PC-3 (cell line): Measurements from ENCODE around the gene OMG. TPM values are rescaled to one million over a fixed set of nuclear protein-coding genes. Genes with fewer than 3 reads are reported as not detected.

Experiments used
- ATAC-seq: fragments of 200-7000 bp; cut with Tn5 transposase; 2 replicates; pipeline ENCODE4 v1.9.1; 2020; ENCODE audit warnings: mild to moderate bottlenecking, moderate library complexity
- BruUV-seq: library from RNA; stranded (reverse); fragments of 400-500 nt; replicated peaks from 2 replicates; lab custom pipeline; 2021; lab: Mats Ljungman, UMichigan
- CTCF ChIA-PET: fragments of 300-600 bp; sonication (Branson Sonifier 250); formaldehyde crosslinking; loops from one replicate; lab custom pipeline; 2022; ENCODE audit warnings: antibody characterized with exemption; lab: Charles Lee
- POLR2A ChIA-PET: fragments of 300-600 bp; sonication (Branson Sonifier 250); formaldehyde crosslinking; loops from one replicate; lab custom pipeline; 2022; ENCODE audit warnings: antibody characterized with exemption; ENCODE audit not compliant: unreplicated experiment; lab: Charles Lee
- DNase-seq: peaks from one replicate; pipeline ENCODE4 v3.0.0-alpha.2; 2015
- H2AFZ ChIP-seq: fragments of 300-600 bp; sonication (generic); 2 replicates; pipeline ENCODE4 v1.6.0; 2016; ENCODE audit warnings: antibody characterized with exemption, low read length
- H3F3A ChIP-seq: fragments of 300-600 bp; sonication (generic); one replicate; pipeline ENCODE4 v1.6.0; 2017; ENCODE audit warnings: antibody characterized with exemption, low read length, control low read depth, mild to moderate bottlenecking; ENCODE audit not compliant: unreplicated experiment
- H3K27ac ChIP-seq: fragments of 300-600 bp; sonication (generic); 2 replicates; pipeline ENCODE4 v1.5.1; 2016; ENCODE audit warnings: mild to moderate bottlenecking, low read length
- H3K27me3 ChIP-seq: fragments of 300-600 bp; sonication (generic); 2 replicates; pipeline ENCODE4 v1.6.1; 2016; ENCODE audit warnings: low read length, mixed read lengths
- H3K36me3 ChIP-seq: fragments of 300-600 bp; sonication (generic); 2 replicates; pipeline ENCODE4 v1.6.1; 2016; ENCODE audit warnings: low read depth, mixed run types, low read length, mixed read lengths
- H3K4me1 ChIP-seq: fragments of 300-600 bp; sonication (generic); 2 replicates; pipeline ENCODE4 v1.5.1; 2016; ENCODE audit warnings: low read length; ENCODE audit not compliant: insufficient read depth
- H3K4me2 ChIP-seq: fragments of 300-600 bp; sonication (generic); 2 replicates; pipeline ENCODE4 v1.6.0; 2016; ENCODE audit warnings: low read length
- H3K4me3 ChIP-seq: fragments of 300-600 bp; sonication (generic); 2 replicates; pipeline ENCODE4 v1.5.1; 2016; ENCODE audit warnings: mild to moderate bottlenecking, low read length, mixed read lengths
- H3K79me2 ChIP-seq: fragments of 300-600 bp; sonication (generic); 2 replicates; pipeline ENCODE4 v1.6.1; 2017; ENCODE audit warnings: low read length, mixed read lengths
- H3K9ac ChIP-seq: fragments of 300-600 bp; sonication (generic); 2 replicates; pipeline ENCODE4 v1.6.0; 2016; ENCODE audit warnings: mild to moderate bottlenecking, low read length
- H3K9me2 ChIP-seq: fragments of 300-600 bp; sonication (generic); replicated peaks from 2 replicates; pipeline ENCODE4 v1.6.1; 2016; ENCODE audit warnings: mixed run types, low read length, mixed read lengths
- H3K9me3 ChIP-seq: fragments of 300-600 bp; sonication (generic); 2 replicates; pipeline ENCODE4 v1.6.1; 2016; ENCODE audit warnings: low read length, mixed read lengths
- H4K20me1 ChIP-seq: fragments of 300-600 bp; sonication (generic); 2 replicates; pipeline ENCODE4 v1.6.1; 2016; ENCODE audit warnings: low read length, mixed read lengths
- EZH2 ChIP-seq: fragments of 300-600 bp; sonication (generic); IDR thresholded peaks from one replicate; pipeline ENCODE4 v1.6.1; 2017; ENCODE audit warnings: antibody characterized with exemption, mild to moderate bottlenecking, low read length; ENCODE audit not compliant: unreplicated experiment
- EZH2phosphoT487 ChIP-seq: fragments of 300-600 bp; sonication (generic); IDR thresholded peaks from 2 replicates; pipeline ENCODE4 v1.6.1; 2018; ENCODE audit warnings: mild to moderate bottlenecking, antibody characterized with exemption, low read length, borderline replicate concordance
- intact Hi-C: fragments of 100-400 bp; cut with micrococcal nuclease; formaldehyde crosslinking; loops from 2 replicates; pipeline ENCODE4 v1.9.0; 2023
- total RNA-seq: library from RNA; depleted of rRNA; stranded (reverse); fragments of >200 nt; gene quantifications from 2 replicates; pipeline ENCODE4 v1.2.3, GENCODE V29; 2014
- TF ChIP-seq, protein P1 (sequence below): fragments of 300-600 bp; sonication (generic); conservative IDR thresholded peaks from 2 replicates; pipeline ENCODE4 v1.5.1; 2017; ENCODE audit warnings: antibody characterized with exemption, low read depth, mild to moderate bottlenecking, low read length

The OMG gene
- total RNA-seq, 1 experiment from 2014 or later, result not detected

DNA sequence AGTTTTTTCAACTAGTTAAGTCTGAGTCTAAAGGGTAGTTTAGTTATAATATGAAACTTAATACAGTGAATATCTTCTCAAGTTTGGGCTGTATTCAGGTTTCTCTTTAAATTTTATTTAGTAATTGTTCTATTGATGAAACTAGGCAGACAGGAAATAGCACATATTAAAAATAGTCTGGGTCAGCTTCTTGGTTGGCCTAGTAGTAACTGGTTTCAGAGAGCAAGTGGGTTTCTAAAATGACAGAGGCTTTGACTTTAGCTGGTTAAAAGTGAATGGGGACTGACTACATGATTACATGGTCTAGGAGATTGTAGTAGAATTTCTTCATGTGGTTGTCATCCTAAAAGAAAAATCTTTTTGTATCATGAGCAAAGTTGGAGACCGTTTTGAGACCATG lies 46.8 kb downstream of the OMG start:
- ChIA-PET POLR2A (no interaction called here), CTCF (no interaction called here)
- intact Hi-C loops, result loop anchor here (10.0 kb wide), 1 partner anchor 55 kb away; no protein-coding TSS in a partner anchor
- Histone ChIP-seq H3K4me3 (no peak overlapping the region), H3K79me2 (no peaks in the 10 kb centered on the region), H3K9me3 (no peaks in the 10 kb centered on the region), H3K27me3 (no peaks in the 10 kb centered on the region), H3K9me2 (no peaks in the 10 kb centered on the region), H2AFZ (no peak overlapping the region), H3K27ac (no peak overlapping the region), H3F3A (peaks cover 4% of the 10 kb centered on the region), H3K36me3 (no peaks in the 10 kb centered on the region), H3K4me1 (peaks cover 38% of the 10 kb centered on the region), H4K20me1 (no peaks in the 10 kb centered on the region), H3K9ac (no peak overlapping the region), H3K4me2 (no peak overlapping the region)
- ATAC-seq (no peak), DNase-seq (no peak)
- no TSS peak for BruUV-seq
- TF ChIP-seq EZH2 (no peak), EZH2phosphoT487 (no peak)
- TF ChIP-seq, protein P1, sequence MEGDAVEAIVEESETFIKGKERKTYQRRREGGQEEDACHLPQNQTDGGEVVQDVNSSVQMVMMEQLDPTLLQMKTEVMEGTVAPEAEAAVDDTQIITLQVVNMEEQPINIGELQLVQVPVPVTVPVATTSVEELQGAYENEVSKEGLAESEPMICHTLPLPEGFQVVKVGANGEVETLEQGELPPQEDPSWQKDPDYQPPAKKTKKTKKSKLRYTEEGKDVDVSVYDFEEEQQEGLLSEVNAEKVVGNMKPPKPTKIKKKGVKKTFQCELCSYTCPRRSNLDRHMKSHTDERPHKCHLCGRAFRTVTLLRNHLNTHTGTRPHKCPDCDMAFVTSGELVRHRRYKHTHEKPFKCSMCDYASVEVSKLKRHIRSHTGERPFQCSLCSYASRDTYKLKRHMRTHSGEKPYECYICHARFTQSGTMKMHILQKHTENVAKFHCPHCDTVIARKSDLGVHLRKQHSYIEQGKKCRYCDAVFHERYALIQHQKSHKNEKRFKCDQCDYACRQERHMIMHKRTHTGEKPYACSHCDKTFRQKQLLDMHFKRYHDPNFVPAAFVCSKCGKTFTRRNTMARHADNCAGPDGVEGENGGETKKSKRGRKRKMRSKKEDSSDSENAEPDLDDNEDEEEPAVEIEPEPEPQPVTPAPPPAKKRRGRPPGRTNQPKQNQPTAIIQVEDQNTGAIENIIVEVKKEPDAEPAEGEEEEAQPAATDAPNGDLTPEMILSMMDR, result no peak

DNA sequence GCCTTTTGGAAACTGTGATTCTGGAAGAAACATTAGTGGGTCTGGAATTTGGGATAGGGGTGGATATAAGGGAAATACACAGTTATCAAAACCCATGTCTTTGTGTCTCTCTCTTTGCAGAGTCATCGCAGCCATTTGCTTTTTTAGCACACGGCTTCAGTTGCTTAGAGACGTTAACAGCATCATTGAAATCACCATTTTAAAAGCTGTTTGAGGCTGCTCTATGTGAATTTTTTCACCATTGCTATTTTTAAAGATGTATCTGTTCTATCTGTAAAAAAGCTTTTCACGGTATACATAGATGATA lies 47.3 kb downstream of the OMG start:
- H3K9me2 ChIP-seq, result no peaks in the 10 kb centered on the region
- ATAC-seq, result no peak
- H3K9ac ChIP-seq, result no peak overlapping the region
- no peak for DNase-seq
- no peaks in the 10 kb centered on the region for H4K20me1 ChIP-seq
- no peaks in the 10 kb centered on the region for H3K79me2 ChIP-seq
- ChIA-PET POLR2A (no interaction called here), CTCF (no interaction called here)
- no peak overlapping the region for H3K4me2 ChIP-seq
- H3K36me3 ChIP-seq, result no peaks in the 10 kb centered on the region
- TF ChIP-seq EZH2 (no peak), EZH2phosphoT487 (no peak)
- TF ChIP-seq, protein P1, result no peak
- no peaks in the 10 kb centered on the region for H3K9me3 ChIP-seq
- no peaks in the 10 kb centered on the region for H3K27me3 ChIP-seq
- intact Hi-C loops, result loop anchor here (5.0 to 10.0 kb wide), 2 partner anchors 55 to 73 kb away; partner anchors contain the start of gene EVI2A
- no TSS peak for BruUV-seq
- peaks cover 34% of the 10 kb centered on the region for H3K4me1 ChIP-seq
- peaks cover 4% of the 10 kb centered on the region for H3F3A ChIP-seq
- H3K27ac ChIP-seq, result peak overlapping the region; percentile 48
- H2AFZ ChIP-seq, result no peak overlapping the region
- no peak overlapping the region for H3K4me3 ChIP-seq

DNA sequence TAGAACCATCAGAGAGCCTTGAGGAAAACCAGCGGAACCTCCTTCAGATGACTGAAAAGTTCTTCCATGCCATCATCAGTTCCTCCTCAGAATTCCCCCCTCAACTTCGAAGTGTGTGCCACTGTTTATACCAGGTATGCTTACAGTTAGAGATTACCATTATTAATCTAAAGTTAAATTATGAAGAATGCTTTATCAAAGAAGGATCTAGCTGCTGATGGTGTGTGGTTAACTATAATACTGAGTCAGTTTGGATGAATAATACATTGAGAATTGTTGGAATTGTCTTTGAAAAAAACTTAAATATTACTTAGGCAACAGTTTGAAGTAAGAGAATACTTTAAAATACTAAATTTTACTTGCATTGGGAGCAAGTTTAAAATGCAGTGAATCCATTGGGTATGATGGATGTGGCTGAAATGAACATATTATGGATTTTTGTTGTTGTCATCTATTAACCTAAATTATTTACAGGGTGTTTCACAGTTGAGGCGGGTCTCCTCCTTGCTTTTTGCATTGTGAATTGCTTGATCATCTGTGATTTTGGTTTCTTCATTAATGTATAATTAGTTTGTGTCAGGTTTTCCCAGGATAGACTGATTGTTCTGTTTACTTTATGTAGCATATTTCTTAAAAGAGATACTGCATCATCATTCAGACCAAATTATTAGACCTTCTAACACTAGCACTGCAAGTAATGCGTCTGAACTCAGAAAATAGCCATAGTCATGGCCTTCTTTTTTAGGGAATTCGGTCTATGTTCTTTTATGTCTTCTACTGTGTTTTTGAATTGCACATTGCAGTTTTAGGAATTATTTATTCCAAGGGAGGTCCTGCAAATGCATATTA lies 47.8 kb downstream of the OMG start:
- H3K9me2 ChIP-seq, result no peaks in the 10 kb centered on the region
- no peaks in the 10 kb centered on the region for H3K36me3 ChIP-seq
- H3K4me1 ChIP-seq, result peaks cover 30% of the 10 kb centered on the region
- H3K9me3 ChIP-seq, result no peaks in the 10 kb centered on the region
- no TSS peak for BruUV-seq
- H3K79me2 ChIP-seq, result no peaks in the 10 kb centered on the region
- intact Hi-C loops, result loop anchor here (5.0 kb wide), 1 partner anchor 73 kb away; the partner anchor contains the start of gene EVI2A
- H3K9ac ChIP-seq, result no peak overlapping the region
- ATAC-seq (peak; percentile 96), DNase-seq (peak; percentile 70)
- no peak overlapping the region for H2AFZ ChIP-seq
- CTCF ChIA-PET, result no interaction called here
- H3K27me3 ChIP-seq, result no peaks in the 10 kb centered on the region
- H3F3A ChIP-seq, result peaks cover 4% of the 10 kb centered on the region
- POLR2A ChIA-PET, result no interaction called here
- H3K4me3 ChIP-seq, result no peak overlapping the region
- no peak for TF ChIP-seq EZH2phosphoT487
- no peak for TF ChIP-seq EZH2
- TF ChIP-seq, protein P1, result no peak
- H4K20me1 ChIP-seq, result no peaks in the 10 kb centered on the region
- peak overlapping the region; percentile 48 for H3K27ac ChIP-seq
- H3K4me2 ChIP-seq, result peak overlapping the region; percentile 44; the same call in 1 of the 2 replicates
